Raji (cell line): ENCODE data around the gene ATP6V1F.

Source experiments
- POLR2A ChIP-seq: IDR thresholded peaks from 2 replicates; pipeline ENCODE4 v1.6.1; 2011; ENCODE audit warnings: low read depth, low read length, control low read depth; ENCODE audit not compliant: insufficient read depth

Gene ATP6V1F

DNA sequence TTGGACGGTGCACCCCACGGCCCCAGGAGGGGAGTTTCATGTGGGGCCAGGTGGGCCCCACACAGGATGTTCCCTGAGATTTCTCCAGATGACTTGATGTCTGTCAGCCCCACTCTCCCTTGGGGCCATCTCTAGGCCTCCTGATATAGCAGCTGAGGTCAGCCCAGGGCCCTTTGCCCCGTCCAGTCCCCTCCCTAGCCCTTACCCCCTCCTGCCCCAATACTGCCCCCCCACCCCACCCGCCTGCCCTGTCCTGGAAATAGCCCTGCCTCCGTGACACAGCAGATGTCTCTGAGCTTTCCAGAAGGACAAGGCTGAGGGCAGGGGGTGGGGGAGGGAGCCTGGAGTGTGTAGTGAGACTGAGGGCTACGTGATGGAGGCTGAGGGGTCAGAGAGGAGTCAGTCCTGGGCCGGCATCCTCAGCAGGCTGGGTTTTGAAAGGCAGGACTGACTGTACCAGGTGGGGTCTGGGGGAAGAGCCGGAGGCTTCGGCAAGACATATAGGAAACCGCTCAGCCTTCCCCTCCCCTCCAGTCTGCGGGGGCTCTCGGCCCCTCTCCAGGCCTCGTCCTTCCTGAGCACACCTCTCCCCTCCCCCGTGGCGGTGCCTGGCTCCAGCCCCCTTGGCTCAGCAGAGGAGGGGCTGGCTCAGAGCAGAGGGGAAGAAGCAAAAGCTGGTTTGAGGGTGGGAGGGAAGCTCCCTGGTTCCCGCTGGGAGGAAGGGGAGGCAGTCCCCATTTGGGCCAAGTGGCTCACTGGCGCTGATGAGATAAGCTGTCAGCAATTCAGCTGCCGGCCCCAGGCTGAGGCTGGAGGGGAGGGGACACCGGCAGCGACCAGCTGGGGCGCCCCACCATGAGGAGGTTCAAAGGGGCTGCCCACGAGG, 30.4 kb upstream of the ATP6V1F start:
- TF ChIP-seq POLR2A = no peak

DNA sequence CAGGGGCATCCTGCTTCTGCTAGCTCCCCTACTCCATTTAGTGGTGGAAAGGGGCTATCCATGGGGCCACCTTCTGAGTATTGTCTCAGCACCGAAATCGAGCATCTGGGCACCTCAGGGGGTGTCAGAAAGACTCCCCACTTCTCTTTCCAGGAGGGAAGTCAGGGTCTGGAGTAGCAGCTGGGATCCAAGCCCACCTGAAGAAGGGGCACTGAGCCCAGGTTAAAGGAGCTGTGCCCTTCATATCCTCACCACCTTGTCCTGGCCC, 29.8 kb upstream of the ATP6V1F start:
- no peak for TF ChIP-seq POLR2A

DNA sequence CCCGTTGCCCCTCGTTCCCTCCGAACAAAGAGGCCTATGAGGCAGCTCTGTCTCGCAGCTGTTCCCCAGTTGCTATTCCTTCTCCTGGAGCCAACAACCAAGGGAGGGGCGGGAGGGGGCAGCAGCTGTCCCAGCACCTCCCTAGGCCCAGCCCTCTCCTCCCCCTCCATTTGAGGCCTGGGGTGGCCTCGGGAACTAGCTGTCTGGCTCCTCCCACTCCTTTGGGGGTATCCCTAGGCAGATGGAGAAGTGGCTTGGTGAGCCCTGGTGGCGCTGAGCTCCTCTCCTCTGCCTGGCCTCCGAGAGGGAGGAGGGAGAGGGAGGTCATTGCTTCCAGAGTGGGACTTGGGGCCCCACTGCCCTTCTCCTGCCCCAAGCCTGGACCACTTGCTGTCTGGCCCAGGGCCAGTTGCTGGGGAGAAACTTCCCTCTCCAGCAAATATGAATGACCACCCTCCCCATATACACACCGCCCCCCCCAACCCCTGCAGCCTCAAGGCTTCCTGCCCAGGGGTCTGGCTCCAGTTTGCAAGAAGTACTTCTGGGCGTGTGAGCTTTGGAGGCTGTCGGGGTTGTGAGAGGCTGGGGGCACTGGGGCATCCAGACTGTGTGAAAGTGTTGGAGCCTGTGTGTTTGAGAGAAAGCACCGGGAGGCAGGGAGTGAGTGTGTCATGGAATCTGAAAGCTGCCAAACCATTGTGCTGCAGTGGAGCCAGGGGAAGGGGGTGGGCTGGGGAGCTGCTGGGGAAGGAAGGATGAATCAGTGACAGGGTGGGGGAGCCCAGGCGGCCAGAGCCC, 29.3 kb upstream of the ATP6V1F start:
- no peak for TF ChIP-seq POLR2A

DNA sequence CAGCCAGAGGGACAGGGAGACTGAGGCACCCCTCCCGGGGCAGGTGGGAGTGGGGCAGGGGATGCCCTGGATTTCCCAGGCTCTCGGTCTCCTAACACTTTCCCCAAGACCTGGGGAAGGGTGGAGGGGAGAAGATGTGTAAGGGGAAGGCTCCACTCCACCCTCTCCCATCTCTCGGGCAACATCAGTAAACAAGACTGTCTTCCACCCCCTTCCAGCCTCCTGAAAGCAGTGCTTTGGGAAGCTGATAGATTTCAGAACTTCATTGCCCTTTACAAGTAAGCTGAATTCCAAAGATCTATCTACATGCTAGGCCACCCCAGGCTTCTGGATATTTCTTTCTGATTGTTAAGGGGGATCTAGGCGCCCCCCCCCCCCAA, 28.7 kb upstream of the ATP6V1F start:
- no peak for TF ChIP-seq POLR2A

DNA sequence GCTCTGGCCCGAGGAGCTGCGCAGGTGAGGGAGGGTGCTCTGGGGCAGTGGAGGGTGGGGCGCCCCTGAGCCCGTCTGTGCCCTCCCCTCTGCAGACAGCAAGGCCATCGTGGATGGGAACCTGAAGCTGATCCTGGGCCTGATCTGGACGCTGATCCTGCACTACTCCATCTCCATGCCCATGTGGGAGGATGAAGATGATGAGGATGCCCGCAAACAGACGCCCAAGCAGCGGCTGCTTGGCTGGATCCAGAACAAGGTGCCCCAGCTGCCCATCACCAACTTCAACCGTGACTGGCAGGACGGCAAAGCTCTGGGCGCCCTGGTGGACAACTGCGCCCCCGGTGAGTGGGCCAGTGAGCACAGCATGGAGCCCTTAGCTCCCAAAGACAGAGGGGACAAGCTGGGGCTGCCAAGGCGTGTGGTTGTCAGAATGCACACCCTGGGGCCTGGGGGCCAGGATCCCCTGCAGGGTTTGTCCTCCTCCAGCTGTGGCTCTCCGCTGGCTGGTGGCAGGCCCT, 27.4 kb upstream of the ATP6V1F start:
- no peak for TF ChIP-seq POLR2A

DNA sequence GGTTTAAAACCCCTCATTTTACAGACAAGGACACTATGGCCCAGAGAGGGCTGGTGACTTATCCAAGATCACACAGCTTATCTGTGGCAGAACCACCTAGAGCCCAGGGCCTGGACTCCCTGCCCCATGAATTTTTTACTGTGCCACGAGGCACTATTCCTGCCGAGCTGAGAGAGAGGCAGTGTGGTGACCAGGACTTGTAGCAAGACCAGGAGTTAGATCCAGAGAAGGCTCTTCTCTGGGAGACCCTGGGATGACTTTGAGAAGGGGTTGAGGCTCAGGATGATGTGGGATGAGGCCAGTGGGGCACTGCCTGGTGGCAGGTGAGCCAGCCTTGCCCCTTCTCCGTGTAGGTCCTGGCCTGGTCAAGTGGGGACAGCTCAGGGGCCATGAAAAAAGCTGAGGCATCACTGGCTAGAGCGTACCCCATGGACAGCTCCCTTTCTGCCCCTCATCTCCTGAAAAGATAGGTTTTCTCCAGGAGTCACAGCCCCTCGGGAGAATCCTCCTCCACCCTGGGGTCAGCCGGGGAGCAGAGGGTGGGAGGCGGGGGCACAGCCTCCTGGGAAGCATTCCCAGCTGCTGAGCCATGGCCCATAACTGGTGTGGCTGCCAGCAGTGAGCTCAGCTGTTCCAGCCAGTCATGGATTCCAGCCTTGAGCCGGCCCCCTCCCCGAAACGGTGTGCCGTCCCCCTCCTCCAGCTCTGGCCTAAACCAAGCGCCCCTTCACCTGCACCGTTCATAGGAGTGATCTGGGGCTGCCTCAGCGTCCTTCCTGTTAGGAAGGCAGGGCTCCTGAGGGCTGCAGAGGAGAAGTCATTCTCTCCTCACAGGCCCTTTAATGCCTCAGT, 26.6 kb upstream of the ATP6V1F start:
- TF ChIP-seq POLR2A = no peak

DNA sequence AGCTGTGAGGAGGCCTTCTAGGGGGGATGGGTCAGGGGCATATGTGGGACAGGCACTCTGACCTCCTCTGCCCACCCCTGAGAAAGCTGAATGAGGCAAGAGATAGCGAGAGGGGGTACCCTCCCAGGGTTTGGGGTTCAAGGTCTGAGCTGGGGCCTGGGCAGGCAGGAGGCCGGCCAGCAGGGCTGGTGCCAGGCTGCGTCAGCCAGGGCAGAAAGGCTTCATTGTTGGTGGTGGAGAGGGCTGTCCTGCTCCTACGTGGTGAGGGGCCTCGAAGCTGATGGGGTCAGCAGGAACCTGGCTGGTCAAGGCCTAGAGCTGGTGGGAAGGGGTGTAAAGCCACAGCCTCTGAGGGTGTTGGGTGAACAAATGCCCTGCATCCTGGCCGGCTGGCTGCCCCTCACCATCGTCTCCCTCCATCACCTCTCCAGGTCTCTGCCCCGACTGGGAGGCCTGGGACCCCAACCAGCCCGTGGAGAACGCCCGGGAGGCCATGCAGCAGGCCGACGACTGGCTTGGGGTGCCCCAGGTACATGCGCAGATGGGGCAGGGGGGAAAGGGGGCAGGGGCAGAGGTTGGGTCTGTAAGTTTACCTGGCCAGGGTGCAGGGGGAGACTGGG, 25.8 kb upstream of the ATP6V1F start:
- no peak for TF ChIP-seq POLR2A

DNA sequence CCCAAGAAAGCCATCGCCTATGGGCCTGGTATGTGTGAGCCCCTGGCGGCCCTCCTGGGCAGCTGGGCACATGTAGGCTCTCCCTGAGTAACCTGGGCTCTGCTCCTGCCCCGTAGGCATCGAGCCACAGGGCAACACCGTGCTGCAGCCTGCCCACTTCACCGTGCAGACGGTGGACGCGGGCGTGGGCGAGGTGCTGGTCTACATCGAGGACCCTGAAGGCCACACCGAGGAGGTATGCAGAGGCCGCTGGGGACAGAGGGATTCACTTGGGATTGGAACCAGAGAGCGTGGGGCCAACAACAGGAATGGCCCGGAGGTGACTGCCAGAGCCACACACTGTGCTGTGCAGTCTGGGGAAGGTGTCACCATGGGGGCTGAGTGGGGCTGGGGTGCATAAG, 25.1 kb upstream of the ATP6V1F start:
- no peak for TF ChIP-seq POLR2A

DNA sequence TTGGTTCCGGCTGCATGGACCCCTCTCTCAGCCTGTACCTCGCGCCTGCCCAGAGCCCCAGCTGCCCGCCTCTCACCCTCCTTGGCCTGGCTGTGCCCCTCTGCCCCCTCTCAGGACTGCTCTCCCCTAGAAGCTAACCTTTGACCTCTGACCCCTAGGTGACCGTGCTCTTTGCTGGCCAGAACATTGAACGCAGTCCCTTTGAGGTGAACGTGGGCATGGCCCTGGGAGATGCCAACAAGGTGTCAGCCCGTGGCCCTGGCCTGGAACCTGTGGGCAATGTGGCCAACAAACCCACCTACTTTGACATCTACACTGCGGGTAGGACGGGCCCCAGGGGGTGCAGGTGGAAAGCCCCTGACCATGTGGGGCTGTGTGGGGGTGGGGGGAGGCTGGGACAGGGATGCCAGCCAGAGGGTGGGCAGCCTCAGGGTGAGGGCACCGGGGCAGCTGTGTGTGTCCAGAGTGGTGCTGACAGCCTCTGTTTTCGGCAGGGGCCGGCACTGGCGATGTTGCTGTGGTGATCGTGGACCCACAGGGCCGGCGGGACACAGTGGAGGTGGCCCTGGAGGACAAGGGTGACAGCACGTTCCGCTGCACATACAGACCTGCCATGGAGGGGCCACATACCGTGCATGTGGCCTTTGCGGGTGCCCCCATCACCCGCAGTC, 24.4 kb upstream of the ATP6V1F start:
- TF ChIP-seq POLR2A = no peak

DNA sequence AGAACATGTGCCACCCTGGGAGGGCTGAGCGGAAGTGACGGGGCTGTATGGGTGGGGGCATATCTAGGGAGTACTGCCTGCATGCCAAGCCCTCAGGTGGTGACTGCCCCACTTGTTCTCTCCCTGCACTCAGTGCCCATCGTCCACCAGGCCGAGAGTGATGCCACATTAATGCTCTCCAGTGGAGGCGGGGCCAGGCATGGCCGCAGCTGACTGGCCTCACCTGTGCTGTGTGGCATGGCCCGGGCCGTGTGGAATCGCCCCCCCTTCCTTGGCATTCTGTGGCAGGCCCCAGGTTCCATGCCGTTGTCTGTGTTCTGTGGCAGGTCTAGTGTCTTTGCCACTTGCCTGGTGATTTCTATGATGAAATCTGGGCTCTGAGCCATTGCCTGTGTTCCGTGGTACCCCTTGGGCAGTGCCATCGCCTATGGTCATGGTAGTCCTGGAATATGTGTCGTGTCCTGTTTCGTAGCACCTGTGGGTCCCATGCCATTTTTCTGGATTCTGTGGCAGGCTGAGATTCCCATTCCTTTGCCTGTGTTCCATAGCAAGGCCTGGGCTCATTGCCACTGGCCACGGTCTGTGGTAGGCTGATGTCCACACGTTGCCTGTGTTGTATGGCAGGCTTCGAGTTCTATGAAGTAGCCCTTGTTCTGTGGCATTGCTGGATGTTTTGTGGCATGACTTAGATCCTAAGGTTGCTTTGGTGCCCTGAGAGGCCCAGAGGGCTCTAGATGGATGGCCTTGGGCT, 23.5 kb upstream of the ATP6V1F start:
- TF ChIP-seq POLR2A = no peak

DNA sequence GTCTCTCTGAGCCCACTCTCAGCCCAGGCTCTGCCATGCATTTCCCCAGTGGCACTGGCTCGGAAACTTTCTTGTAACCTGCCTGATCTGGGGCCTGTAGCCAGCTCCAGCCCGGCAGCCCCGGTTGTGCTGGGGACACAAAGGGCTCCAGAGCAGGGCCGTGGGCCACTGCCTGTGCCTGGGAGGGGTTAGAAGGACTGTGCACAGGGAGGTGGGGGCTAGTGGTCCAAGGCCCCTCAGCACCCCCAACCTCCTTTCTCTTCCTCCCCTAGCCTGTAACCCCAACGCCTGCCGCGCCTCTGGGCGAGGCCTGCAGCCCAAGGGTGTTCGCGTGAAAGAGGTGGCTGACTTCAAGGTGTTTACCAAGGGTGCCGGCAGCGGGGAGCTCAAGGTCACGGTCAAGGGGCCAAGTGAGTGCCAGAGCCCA, 22.9 kb upstream of the ATP6V1F start:
- no peak for TF ChIP-seq POLR2A

DNA sequence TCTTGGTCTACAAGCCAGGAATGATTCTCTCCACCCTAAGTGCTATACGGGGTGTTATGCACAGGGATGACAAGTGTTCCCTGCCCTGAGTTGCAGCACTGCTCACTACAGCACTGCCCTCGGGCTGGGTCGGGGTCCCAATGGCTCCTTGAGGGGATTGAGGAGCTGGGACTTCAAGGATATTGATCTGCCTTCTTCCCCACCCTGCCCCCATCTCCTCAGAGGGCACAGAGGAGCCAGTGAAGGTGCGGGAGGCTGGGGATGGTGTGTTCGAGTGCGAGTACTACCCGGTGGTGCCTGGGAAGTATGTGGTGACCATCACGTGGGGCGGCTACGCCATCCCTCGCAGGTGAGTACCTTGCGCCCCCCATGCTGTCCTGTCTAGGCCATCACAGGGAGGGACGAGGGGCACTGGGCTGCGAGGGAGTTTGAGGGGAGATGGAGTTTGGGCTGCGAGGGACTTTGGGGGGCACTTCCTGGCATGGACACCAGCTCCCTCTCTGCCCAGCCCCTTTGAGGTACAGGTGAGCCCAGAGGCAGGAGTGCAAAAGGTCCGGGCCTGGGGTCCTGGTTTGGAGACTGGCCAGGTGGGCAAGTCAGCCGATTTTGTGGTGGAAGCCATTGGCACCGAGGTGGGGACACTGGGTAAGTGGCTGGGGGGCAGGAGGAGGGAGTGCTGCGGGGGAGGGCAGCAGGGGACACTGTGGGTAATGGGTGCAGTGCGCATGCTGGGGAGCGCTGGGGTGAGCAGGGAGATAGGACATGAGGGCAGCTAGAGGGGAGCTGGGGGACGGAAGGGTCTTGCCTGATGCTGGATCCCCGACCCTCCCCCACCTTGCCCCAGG, 22.1 kb upstream of the ATP6V1F start:
- no peak for TF ChIP-seq POLR2A

DNA sequence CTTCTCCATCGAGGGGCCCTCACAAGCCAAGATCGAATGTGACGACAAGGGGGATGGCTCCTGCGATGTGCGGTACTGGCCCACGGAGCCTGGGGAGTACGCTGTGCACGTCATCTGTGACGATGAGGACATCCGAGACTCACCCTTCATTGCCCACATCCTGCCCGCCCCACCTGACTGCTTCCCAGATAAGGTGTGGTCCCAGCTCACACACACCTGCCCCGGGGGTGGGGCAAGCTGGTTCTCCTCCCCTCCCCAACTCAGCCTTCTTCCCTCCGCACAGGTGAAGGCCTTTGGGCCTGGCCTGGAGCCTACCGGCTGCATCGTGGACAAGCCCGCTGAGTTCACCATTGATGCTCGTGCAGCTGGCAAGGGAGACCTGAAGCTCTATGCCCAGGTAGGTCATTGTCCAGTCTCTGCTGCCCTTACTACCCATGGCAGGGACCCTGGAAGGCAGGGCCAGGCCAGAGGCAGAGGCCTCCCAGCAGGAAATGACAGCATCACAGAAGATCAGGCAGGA, 21.4 kb upstream of the ATP6V1F start:
- no peak for TF ChIP-seq POLR2A
